Measurements from ENCODE around the gene SNTG2.

Gene SNTG2

DNA sequence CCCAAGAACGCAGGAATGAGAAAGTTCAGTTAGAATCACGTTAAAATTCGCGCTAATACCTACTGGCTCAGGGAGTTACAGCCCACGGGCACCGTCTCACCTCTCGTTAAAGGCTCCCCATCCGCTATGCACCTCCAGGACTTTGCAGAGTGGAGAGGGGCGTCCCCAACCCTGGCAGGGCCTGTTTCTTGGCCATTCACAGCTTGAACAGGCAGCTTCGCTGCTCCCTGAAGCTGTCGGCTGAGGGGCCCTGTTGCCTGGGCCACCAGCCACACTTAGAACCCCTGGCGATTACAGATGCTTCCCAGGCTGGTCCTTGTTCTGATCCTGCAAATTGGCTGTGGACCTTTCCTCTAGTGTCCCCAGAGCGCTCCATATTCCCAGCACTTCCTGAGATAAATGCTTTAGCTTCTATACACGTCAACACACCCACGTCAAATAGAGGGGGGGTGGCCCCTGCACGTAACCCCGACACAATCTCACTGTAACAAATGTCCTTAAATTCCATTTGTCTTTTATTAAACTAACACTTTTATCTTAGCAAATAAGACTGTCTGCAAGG lies 16.8 kb upstream of the SNTG2 start:
- DNase-seq (ENCODE audit: low read depth): no peak
- TF ChIP-seq, protein P1, sequence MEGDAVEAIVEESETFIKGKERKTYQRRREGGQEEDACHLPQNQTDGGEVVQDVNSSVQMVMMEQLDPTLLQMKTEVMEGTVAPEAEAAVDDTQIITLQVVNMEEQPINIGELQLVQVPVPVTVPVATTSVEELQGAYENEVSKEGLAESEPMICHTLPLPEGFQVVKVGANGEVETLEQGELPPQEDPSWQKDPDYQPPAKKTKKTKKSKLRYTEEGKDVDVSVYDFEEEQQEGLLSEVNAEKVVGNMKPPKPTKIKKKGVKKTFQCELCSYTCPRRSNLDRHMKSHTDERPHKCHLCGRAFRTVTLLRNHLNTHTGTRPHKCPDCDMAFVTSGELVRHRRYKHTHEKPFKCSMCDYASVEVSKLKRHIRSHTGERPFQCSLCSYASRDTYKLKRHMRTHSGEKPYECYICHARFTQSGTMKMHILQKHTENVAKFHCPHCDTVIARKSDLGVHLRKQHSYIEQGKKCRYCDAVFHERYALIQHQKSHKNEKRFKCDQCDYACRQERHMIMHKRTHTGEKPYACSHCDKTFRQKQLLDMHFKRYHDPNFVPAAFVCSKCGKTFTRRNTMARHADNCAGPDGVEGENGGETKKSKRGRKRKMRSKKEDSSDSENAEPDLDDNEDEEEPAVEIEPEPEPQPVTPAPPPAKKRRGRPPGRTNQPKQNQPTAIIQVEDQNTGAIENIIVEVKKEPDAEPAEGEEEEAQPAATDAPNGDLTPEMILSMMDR (IDR thresholded peaks at IDR 0.05; ENCODE audit: insufficient read depth, low read depth, low read length, missing control alignments): no peak
- H3K4me3 ChIP-seq (ENCODE audit: low read depth, low read length): no peak overlapping the region

DNA sequence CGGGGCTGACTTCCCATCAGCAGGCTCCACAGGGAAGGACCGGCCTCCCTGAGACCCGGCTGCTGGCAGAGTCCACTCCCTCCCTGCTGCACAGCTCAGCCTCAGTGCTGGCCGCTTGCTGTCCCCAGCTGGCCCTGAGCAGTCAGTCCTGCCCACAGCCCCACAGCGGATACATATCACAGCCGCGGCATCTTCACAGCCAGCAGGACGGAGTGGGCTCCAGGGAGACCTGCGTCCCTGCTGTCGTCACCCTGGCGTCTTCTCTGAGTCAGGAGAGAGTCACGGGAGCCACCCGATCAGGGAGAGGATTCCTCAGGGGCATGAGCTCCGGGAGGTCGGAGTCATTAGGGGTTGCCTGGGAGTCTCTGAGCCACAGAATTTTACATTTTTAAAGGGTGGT lies 13.1 kb upstream of the SNTG2 start:
- no peak for DNase-seq (ENCODE audit: low read depth)
- no peak overlapping the region for H3K4me3 ChIP-seq (ENCODE audit: low read depth, low read length)
- TF ChIP-seq, protein P1 (IDR thresholded peaks at IDR 0.05; ENCODE audit: insufficient read depth, low read depth, low read length, missing control alignments): no peak

DNA sequence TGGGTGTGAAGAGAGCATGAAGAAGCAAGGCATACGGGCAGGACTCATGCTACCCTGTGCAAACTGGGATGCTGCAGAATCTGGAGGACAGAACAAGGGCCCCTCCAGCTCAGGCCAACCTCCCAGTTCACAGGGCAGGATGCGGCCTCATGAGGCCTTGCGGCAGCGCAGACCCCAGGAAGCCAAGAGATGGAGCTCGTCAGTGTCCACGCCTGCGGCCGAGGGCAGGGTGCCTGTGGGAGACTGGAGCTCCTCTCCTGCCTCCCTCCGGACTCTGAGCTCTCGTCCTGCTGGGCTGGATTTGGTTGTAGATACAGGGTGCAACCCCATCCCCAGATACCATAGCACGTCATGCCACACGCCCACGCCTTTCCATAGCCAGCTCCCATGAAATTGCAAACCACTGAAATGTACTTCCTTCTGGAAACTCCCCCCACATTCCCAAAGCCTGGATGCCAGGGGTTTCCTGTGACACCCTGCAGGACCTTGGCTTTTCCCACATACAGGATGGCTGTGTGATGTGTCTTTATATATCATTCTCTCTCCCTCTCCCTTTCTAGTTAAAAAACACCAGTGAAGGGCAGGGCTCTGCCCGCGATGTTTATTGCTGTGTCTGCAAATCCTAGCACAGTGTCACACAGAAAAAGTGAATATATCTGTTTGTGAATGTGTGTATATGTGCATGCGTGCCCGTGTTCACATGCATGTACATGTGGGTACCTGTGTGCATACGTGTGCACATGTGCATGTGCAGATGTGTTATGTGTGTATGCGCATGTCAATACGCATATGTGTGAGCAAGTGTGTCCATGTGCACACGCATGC lies 12.3 kb upstream of the SNTG2 start:
- DNase-seq (ENCODE audit: low read depth): no peak
- no peak overlapping the region for H3K4me3 ChIP-seq (ENCODE audit: low read depth, low read length)
- TF ChIP-seq, protein P1 (IDR thresholded peaks at IDR 0.05; ENCODE audit: insufficient read depth, low read depth, low read length, missing control alignments): no peak

DNA sequence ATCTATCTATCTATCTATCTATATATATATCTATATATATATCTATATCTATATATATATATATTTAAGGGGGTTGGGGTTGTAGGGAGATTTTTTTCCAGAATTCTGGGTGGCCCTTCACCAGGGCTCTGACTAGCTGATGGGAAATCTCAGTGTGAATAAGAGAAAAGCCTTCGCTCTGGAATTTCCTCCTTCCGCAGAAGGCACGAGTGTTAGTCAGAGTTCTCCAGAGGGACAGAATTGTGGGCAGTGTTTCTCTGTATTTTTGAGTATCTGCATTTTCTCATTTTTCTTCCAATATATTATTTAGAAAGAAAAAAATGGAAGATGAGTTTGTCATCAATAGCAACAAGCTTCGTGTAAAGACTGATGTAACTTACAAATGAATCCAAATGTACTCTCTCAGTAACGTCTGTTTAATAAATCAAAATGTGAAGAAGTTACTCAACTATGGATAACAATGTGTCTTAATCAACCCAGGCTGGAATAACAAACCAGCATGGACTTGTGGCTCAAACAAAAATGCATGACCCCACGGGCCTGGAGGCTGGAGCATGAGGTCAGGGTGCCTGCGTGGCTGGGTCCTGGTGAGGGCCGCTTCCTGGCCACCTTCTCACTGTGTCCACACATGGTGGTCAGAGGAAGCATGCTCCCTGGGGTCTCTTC lies 10.6 kb upstream of the SNTG2 start:
- TF ChIP-seq, protein P1 (IDR thresholded peaks at IDR 0.05; ENCODE audit: insufficient read depth, low read depth, low read length, missing control alignments): no peak
- H3K4me3 ChIP-seq (ENCODE audit: low read depth, low read length): no peak overlapping the region
- DNase-seq (ENCODE audit: low read depth): no peak

DNA sequence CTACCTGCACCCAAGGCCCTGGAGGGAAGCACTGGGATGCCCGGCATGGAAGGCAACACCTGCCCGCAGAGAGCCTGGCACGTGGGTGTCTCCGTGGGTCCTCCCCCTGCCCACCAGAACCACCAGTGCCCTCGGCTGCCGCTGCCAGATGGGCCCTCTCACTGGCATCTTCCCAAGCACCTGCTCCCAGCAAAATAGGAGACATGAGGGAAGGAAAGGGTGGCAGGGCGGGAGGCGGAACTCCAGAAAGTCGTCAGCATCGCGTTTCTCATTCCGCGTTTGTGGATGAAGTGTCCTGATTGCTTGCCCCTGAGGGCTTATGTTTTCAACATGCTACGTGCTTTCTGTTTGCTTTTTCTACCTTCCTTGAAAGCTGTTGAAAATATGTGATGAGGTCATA lies 8.8 kb upstream of the SNTG2 start:
- H3K4me3 ChIP-seq (ENCODE audit: low read depth, low read length): no peak overlapping the region
- TF ChIP-seq, protein P1 (IDR thresholded peaks at IDR 0.05; ENCODE audit: insufficient read depth, low read depth, low read length, missing control alignments): no peak
- no peak for DNase-seq (ENCODE audit: low read depth)

DNA sequence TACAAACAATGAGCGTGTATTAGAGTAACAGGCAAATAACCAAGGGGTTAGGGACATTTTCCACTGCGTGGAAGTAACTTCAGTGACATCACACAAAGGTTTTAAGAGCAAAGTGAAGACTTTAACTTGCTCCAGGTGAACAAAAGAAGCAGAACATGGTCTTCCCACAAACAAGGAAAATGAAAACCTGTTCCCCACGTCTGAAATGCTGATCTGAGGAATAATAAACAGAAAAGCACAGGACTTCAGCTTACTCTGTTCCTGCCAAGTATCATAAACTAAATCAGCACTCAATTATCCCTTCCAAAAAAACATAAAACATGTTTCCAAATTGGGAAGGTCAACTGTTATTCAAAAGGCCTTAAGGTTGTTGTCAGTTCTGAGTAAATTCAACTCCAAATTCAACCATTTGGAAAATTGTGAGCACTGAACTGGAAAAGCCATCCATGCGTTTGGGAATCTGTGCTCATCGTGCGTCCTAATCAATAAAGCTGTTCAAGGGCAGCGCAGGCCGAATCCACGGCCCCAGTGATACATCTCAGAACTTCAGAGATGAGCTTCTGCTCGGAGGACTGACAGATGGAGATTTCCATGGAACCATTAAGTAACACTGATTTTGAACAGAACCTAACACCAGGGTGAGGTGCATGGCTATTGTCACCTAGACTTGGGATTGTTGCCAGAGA lies 7.7 kb upstream of the SNTG2 start:
- TF ChIP-seq, protein P1 (IDR thresholded peaks at IDR 0.05; ENCODE audit: insufficient read depth, low read depth, low read length, missing control alignments): no peak
- no peak for DNase-seq (ENCODE audit: low read depth)
- no peak overlapping the region for H3K4me3 ChIP-seq (ENCODE audit: low read depth, low read length)

Measured in GM12865 (cell line).